Large intestine (tissue), 3 donors: ENCODE measurements around the gene CDC42EP4. TPM values are rescaled to one million over a fixed set of nuclear protein-coding genes. Genes with fewer than 3 reads are reported as not detected.

Source experiments
- DNase-seq, 2 donors: peaks; one replicate each; pipeline versions ENCODE4 v3.0.0 to v3.0.0-alpha.2; 2013
- H3K27ac ChIP-seq: one replicate; pipeline ENCODE4 v1.5.1; 2013; ENCODE audit warnings: low read length
- H3K27me3 ChIP-seq: 2 replicates; pipeline ENCODE4 v1.6.1; 2013; ENCODE audit warnings: low read length; ENCODE audit not compliant: control insufficient read depth, insufficient read depth
- H3K36me3 ChIP-seq: 2 replicates; pipeline ENCODE4 v1.6.1; 2013; ENCODE audit warnings: low read length; ENCODE audit not compliant: control insufficient read depth, insufficient read depth
- H3K4me1 ChIP-seq: one replicate; pipeline ENCODE4 v1.6.1; 2013; ENCODE audit warnings: low read length; ENCODE audit not compliant: control insufficient read depth, insufficient read depth
- H3K4me3 ChIP-seq: one replicate; pipeline ENCODE4 v1.5.1; 2013; ENCODE audit warnings: low read length
- H3K9me3 ChIP-seq: one replicate; pipeline ENCODE4 v1.6.1; 2013; ENCODE audit warnings: mild to moderate bottlenecking, low read depth, low read length, moderate library complexity; ENCODE audit not compliant: control insufficient read depth
- WGBS: methylation state at CpG from one replicate; pipeline ENCODE4 v1.1.5; 2013; ENCODE audit warnings: low lambda C conversion rate; ENCODE audit not compliant: insufficient coverage; 5-methylcytosine and 5-hydroxymethylcytosine counted together
- polyA plus RNA-seq: library from polyadenylated mRNA; unstranded; fragments of 120-200 nt; gene quantifications from one replicate; pipeline ENCODE4 v1.2.1, GENCODE V29; 2013

Gene CDC42EP4
- polyA plus RNA-seq, 1 donor = 57.5 TPM

GRCh38 chr17:73354423-73355284 lies 42.9 kb upstream of the CDC42EP4 start:
- no peaks in the 10 kb centered on the region for H3K27me3 ChIP-seq
- no peak overlapping the region for H3K4me3 ChIP-seq
- no peaks in the 10 kb centered on the region for H3K36me3 ChIP-seq
- WGBS = no CpG with 5 or more reads among the region's 21 CpGs
- no peak overlapping the region for H3K27ac ChIP-seq
- DNase-seq = no peak
- no peaks in the 10 kb centered on the region for H3K4me1 ChIP-seq
- H3K9me3 ChIP-seq = no peaks in the 10 kb centered on the region

- H3K36me3 ChIP-seq = no peaks in the 10 kb centered on the region
- H3K9me3 ChIP-seq = no peaks in the 10 kb centered on the region
- no peaks in the 10 kb centered on the region for H3K27me3 ChIP-seq
- H3K27ac ChIP-seq = no peak overlapping the region
- no CpG with 5 or more reads among the region's 13 CpGs for whole genome bisulfite sequencing
- H3K4me3 ChIP-seq = no peak overlapping the region
- no peak for DNase-seq
- H3K4me1 ChIP-seq = peaks cover 12% of the 10 kb centered on the region
These were observed 40.5 kb upstream of the CDC42EP4 start for GRCh38 chr17:73352261-73352660.

GRCh38 chr17:73351764-73352163 lies 40.0 kb upstream of the CDC42EP4 start:
- WGBS = no CpG with 5 or more reads among the region's 3 CpGs
- H3K4me3 ChIP-seq = no peak overlapping the region
- no peaks in the 10 kb centered on the region for H3K9me3 ChIP-seq
- no peak overlapping the region for H3K27ac ChIP-seq
- H3K4me1 ChIP-seq = peaks cover 12% of the 10 kb centered on the region
- H3K36me3 ChIP-seq = no peaks in the 10 kb centered on the region
- no peak for DNase-seq
- H3K27me3 ChIP-seq = no peaks in the 10 kb centered on the region

- no peak for DNase-seq
- no peak overlapping the region for H3K4me3 ChIP-seq
- peaks cover 12% of the 10 kb centered on the region for H3K4me1 ChIP-seq
- H3K9me3 ChIP-seq = no peaks in the 10 kb centered on the region
- H3K27me3 ChIP-seq = no peaks in the 10 kb centered on the region
- no CpG with 5 or more reads among the region's 5 CpGs for WGBS
- H3K27ac ChIP-seq = no peak overlapping the region
- no peaks in the 10 kb centered on the region for H3K36me3 ChIP-seq
These were observed 39.1 kb upstream of the CDC42EP4 start for GRCh38 chr17:73350864-73351263.

- Histone ChIP-seq H3K4me3 (no peak overlapping the region), H3K9me3 (no peaks in the 10 kb centered on the region), H3K27ac (peak overlapping the region; percentile 47), H3K4me1 (peaks cover 12% of the 10 kb centered on the region), H3K27me3 (no peaks in the 10 kb centered on the region), H3K36me3 (no peaks in the 10 kb centered on the region)
- no peak for DNase-seq
- WGBS = no CpG with 5 or more reads among the region's 9 CpGs
These were observed 37.8 kb upstream of the CDC42EP4 start for GRCh38 chr17:73349647-73350046.

- H3K27me3 ChIP-seq = no peaks in the 10 kb centered on the region
- no peak for DNase-seq
- peak overlapping the region; percentile 47 for H3K27ac ChIP-seq
- no CpG with 5 or more reads among the region's 6 CpGs for WGBS
- peaks cover 12% of the 10 kb centered on the region for H3K4me1 ChIP-seq
- H3K36me3 ChIP-seq = no peaks in the 10 kb centered on the region
- no peaks in the 10 kb centered on the region for H3K9me3 ChIP-seq
- no peak overlapping the region for H3K4me3 ChIP-seq
These were observed 37.3 kb upstream of the CDC42EP4 start for GRCh38 chr17:73349138-73349537.

- Histone ChIP-seq H3K27me3 (no peaks in the 10 kb centered on the region), H3K4me3 (no peak overlapping the region), H3K4me1 (peaks cover 12% of the 10 kb centered on the region), H3K9me3 (no peaks in the 10 kb centered on the region), H3K36me3 (no peaks in the 10 kb centered on the region), H3K27ac (peak overlapping the region; percentile 47)
- no peak for DNase-seq
- no CpG with 5 or more reads among the region's 4 CpGs for WGBS
These were observed 37.0 kb upstream of the CDC42EP4 start for GRCh38 chr17:73348829-73349095.

- peaks cover 12% of the 10 kb centered on the region for H3K4me1 ChIP-seq
- H3K27me3 ChIP-seq = peaks cover 2% of the 10 kb centered on the region
- peak overlapping the region; percentile 47 for H3K27ac ChIP-seq
- DNase-seq = no peak
- H3K4me3 ChIP-seq = no peak overlapping the region
- no CpG with 5 or more reads among the region's 19 CpGs for WGBS
- no peaks in the 10 kb centered on the region for H3K36me3 ChIP-seq
- H3K9me3 ChIP-seq = no peaks in the 10 kb centered on the region
These were observed 36.4 kb upstream of the CDC42EP4 start for GRCh38 chr17:73348018-73348828.

- Histone ChIP-seq H3K9me3 (no peaks in the 10 kb centered on the region), H3K36me3 (no peaks in the 10 kb centered on the region), H3K4me3 (no peak overlapping the region), H3K27ac (no peak overlapping the region), H3K4me1 (peaks cover 18% of the 10 kb centered on the region), H3K27me3 (peaks cover 5% of the 10 kb centered on the region)
- no peak for DNase-seq
- no CpG with 5 or more reads among the region's 5 CpGs for WGBS
These were observed 35.5 kb upstream of the CDC42EP4 start for GRCh38 chr17:73347351-73347750.

- Histone ChIP-seq H3K36me3 (no peaks in the 10 kb centered on the region), H3K4me3 (no peak overlapping the region), H3K9me3 (no peaks in the 10 kb centered on the region), H3K27me3 (peaks cover 5% of the 10 kb centered on the region), H3K27ac (no peak overlapping the region), H3K4me1 (peaks cover 21% of the 10 kb centered on the region)
- no CpG with 5 or more reads among the region's 12 CpGs for WGBS
- DNase-seq = no peak
These were observed 34.8 kb upstream of the CDC42EP4 start for GRCh38 chr17:73346501-73347162.
